Skeletal muscle satellite cell (primary cell): ENCODE data around the gene GLG1.

Source experiments
- H3K27me3 ChIP-seq: 2 replicates; pipeline ENCODE4 v1.7.0; 2013; ENCODE audit warnings: low read length; ENCODE audit not compliant: control insufficient read depth, insufficient read depth
- H3K36me3 ChIP-seq: 2 replicates; pipeline ENCODE4 v1.7.0; 2013; ENCODE audit warnings: mild to moderate bottlenecking, control low read depth, low read length; ENCODE audit not compliant: insufficient read depth
- H3K4me1 ChIP-seq: 2 replicates; pipeline ENCODE4 v1.7.0; 2013; ENCODE audit warnings: low read length; ENCODE audit not compliant: control insufficient read depth, insufficient read depth
- H3K4me2 ChIP-seq: 2 replicates; pipeline ENCODE4 v1.7.0; 2013; ENCODE audit warnings: mild to moderate bottlenecking, low read length
- H3K4me3 ChIP-seq: 2 replicates; pipeline ENCODE4 v1.7.0; 2013; ENCODE audit warnings: low read length
- H3K9ac ChIP-seq: 2 replicates; pipeline ENCODE4 v1.7.0; 2013; ENCODE audit warnings: mild to moderate bottlenecking, low read depth, low read length, moderate library complexity
- H3K9me3 ChIP-seq: replicated peaks from 2 replicates; pipeline ENCODE4 v1.7.0; 2013; ENCODE audit warnings: mild to moderate bottlenecking, control low read depth, low read length

GLG1 gene

DNA sequence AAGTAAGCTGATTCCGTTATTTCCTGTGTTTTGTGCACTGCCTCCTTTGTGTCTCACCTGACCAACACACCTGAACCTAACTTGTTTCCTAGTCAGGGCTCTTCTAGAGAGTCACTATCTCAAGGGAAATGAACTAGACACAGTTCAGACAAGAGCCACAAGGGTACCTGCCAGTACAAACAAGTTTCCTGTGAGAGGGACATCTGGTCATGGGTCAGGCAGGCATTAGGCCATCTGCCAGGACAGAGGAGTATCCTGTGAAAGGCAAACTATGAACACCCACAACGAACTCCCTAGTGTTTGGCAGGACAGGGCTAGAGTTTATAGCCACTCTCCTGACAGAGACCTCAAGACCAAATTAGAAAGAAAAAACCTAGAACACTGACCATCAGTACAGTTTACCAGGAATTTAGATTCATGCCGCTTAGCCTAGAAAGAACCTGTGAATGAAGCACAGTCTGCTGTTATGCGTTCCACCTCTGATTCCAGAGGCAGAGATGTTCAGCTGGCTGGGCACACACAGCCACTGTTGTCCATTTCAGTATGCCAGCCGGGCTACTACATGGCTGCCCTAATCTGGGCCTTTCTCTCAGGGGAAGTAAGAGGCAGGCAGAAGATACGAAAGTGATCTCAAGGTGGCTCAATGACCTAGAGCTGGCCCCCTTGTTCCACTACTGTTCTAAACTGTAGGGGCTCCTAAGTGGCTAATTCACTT, 20.7 kb upstream of the GLG1 start:
- peaks cover 20% of the 10 kb centered on the region for H3K4me1 ChIP-seq
- no peak overlapping the region for H3K9ac ChIP-seq
- no peak overlapping the region for H3K4me2 ChIP-seq
- H3K27me3 ChIP-seq: no peaks in the 10 kb centered on the region
- no peak overlapping the region for H3K4me3 ChIP-seq
- H3K9me3 ChIP-seq: no peaks in the 10 kb centered on the region
- peaks cover 84% of the 10 kb centered on the region for H3K36me3 ChIP-seq

DNA sequence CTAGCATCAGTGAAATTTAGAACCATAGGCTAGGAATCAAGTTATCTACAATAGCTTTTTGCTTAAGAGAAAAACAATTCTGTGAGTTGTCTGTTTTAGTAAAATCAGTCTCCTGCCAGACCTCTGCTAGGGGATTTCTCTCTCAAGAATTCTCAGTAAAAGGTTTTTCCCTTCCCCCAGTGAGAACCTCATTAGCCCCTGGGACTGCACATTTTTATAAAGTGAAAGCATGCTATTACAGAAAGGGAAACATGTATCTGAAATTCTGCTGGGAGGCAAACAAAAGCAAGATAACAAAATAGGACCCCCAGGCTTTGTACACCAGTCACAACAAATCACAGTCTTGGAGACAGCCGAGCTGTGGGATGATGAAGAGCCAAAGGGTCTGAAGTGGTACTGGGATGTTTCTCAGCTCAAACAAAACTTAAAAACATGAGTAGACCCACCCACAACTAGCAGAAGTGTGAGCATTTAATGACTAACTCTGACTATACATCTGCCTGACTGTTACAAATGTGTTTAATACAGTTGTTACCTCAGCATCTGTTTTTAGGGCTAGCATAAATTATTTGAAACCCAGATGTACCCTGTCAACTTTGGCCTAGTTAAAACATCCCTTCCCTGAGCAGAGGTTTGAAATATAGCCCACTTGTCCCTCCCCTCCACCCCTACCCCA, 20.0 kb upstream of the GLG1 start:
- no peak overlapping the region for H3K9ac ChIP-seq
- H3K4me1 ChIP-seq: peaks cover 20% of the 10 kb centered on the region
- no peaks in the 10 kb centered on the region for H3K9me3 ChIP-seq
- H3K4me3 ChIP-seq: no peak overlapping the region
- no peaks in the 10 kb centered on the region for H3K27me3 ChIP-seq
- H3K4me2 ChIP-seq: no peak overlapping the region
- peaks cover 82% of the 10 kb centered on the region for H3K36me3 ChIP-seq

DNA sequence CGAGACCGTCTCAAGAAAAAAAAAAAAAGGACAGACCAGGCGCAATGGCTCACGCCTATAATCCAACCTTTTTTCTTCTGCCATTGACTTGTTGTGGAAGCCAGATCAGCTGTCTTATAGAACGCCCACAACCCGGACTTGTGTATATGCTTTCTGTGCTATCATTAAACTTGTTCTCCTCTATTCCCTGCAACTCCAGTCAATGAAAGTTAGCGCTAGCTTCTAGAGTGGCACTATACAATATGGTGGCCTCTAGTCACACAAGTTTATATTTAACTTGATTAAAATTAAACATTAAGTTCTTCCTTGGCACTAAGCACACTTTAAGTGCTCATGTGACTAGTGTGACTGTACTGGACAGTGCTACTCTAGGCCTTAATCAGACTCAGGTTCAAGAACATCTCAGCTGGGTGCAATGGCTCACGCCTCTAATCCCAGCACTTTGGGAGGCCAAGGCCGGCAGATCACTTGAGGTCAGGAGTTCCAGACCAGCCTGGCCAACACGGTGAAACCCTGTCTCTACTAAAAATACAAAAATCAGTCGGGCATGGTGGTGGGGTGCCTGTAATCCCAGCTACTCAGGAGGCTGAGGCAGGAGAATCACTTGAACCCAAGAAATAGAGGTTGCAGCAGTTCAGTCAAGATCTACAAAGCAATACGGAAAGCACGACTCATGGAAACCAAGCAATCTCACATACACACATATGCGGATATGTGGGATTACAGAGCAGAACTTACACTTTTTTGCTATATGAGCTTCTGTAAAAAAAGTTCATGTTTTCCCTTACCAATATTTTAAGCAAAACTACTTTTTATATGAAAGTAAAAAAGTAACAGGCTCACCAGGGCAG, 18.8 kb upstream of the GLG1 start:
- Histone ChIP-seq H3K4me2 (no peak overlapping the region), H3K4me3 (no peak overlapping the region), H3K36me3 (peaks cover 77% of the 10 kb centered on the region), H3K9ac (no peak overlapping the region), H3K4me1 (peaks cover 20% of the 10 kb centered on the region), H3K9me3 (no peaks in the 10 kb centered on the region), H3K27me3 (no peaks in the 10 kb centered on the region)

DNA sequence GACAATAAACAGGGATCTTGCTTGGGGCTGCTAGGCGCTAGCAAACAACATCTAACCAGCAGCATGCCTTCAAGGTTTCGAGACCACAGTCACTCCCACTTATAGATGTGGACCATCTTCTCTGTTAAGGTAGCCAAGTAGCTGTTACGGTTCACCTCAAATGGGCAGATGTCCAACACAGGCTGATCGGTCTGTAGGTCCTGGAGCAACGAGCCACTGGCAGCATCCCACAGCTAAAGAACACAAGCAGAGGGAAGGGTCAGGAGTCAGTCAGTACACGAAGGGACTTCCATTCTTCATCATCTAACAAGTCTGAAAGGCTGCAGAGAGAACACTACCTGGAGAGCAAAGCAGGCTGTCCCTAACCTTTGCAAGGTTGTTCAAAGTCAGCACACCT, 16.9 kb upstream of the GLG1 start:
- H3K36me3 ChIP-seq: peaks cover 59% of the 10 kb centered on the region
- no peak overlapping the region for H3K4me2 ChIP-seq

DNA sequence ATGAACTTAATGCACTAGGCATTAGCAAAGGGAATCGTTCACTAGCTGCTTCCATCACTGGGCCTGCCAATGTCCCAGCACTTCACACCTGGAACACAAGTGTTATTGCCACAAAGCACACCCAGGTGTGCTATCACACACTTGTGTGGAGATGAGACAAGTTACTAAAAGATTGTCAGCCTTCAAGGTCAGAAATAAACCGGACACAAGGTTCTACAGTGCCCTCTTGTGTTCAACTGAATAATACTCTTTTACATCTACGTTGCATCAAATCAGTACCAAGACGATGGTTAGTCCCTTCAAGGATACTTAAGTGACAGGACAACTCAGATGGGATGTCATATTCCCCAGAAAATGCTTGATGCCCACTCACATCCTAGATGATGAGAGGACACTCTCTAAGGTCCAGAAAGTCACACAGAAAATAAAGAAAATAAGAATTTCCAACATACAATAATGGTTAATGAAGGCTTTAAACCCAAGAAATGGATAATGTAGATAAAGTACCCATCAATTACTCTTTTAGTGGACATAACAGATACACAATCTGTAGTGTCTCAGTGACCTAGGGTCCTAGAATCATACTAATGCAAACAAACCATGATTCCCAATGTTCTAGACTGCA, 16.4 kb upstream of the GLG1 start:
- Histone ChIP-seq H3K4me1 (peaks cover 15% of the 10 kb centered on the region), H3K9ac (no peak overlapping the region), H3K27me3 (no peaks in the 10 kb centered on the region), H3K4me2 (no peak overlapping the region), H3K9me3 (no peaks in the 10 kb centered on the region), H3K36me3 (peaks cover 54% of the 10 kb centered on the region), H3K4me3 (no peak overlapping the region)

More for the DNA sequence above, 16.9 kb upstream of the GLG1 start:
- Histone ChIP-seq H3K4me1 (peaks cover 20% of the 10 kb centered on the region), H3K4me3 (no peak overlapping the region), H3K9me3 (no peaks in the 10 kb centered on the region), H3K9ac (no peak overlapping the region), H3K27me3 (no peaks in the 10 kb centered on the region)

DNA sequence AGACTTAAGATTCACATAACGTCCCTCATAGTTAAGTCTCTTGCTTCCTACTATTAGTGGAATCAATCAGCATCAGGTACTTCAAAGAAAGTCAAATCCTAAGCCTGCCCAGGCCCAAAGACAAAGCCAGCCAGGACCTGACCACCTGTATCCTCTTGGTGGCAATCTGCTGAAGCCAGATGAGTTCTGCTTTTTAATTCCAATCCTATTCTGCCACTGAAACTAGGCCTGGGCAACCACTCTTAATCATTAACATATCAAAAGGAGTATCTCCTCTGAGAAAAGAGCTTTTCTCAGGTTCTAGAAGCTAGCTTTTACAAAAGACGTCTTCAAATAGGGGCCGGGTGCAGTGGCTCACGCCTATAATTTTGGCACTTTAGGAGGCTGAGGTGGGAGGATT, 15.1 kb upstream of the GLG1 start:
- H3K9me3 ChIP-seq: no peaks in the 10 kb centered on the region
- H3K4me2 ChIP-seq: no peak overlapping the region
- peaks cover 43% of the 10 kb centered on the region for H3K36me3 ChIP-seq
- no peak overlapping the region for H3K9ac ChIP-seq
- no peaks in the 10 kb centered on the region for H3K27me3 ChIP-seq
- H3K4me1 ChIP-seq: peaks cover 2% of the 10 kb centered on the region
- H3K4me3 ChIP-seq: no peak overlapping the region

DNA sequence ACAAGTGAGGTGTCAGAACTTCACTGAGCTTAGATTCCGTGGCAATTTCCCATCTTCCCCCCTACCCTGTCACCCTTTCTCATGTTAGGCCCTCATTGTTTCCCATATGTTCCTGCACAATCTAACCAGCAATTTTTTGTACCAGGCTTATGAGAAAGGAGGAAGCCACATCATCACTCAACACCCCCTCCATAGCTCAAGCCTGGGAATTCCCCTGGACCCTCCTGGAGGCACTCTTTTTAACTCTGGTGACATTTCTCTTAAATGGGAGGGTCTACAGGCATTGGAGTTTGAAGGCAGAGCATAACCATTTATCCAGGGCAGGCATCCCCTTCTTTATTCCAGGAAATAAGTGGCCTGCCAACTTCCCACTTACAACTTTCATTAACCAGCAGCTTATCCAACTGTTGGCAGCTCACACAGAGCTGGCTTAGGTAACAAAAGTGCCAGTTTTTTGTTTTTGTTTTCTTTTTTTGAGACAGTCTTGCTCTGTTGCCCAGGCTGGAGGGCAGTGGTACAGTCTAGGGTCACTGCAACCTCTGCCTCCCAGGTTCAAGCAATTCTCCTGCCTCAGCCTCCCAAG, 10.4 kb upstream of the GLG1 start:
- H3K9me3 ChIP-seq: no peaks in the 10 kb centered on the region
- H3K4me1 ChIP-seq: no peaks in the 10 kb centered on the region
- no peak overlapping the region for H3K9ac ChIP-seq
- H3K27me3 ChIP-seq: no peaks in the 10 kb centered on the region
- peaks cover 9% of the 10 kb centered on the region for H3K36me3 ChIP-seq
- H3K4me3 ChIP-seq: no peak overlapping the region
- no peak overlapping the region for H3K4me2 ChIP-seq

DNA sequence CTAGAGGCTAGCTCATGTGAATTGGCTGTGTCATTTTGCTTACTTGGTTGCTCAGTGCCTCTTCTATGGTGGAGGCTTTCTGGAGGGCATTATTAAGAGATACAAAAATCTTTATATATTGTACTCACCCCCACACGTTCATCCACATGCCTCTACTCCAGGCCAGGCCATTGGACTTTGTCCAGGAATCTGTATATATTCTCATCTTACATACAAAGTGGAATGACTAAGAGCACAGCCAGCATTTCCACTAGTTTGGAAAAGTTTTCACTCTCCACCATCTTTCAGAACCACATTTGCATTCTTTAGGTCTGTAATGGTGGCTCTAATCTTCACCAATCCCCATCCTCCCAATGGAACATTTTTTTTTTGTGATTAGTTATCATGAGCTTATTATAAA, 4.8 kb upstream of the GLG1 start:
- Histone ChIP-seq H3K36me3 (no peaks in the 10 kb centered on the region), H3K9me3 (no peaks in the 10 kb centered on the region), H3K9ac (no peak overlapping the region), H3K4me1 (peaks cover 15% of the 10 kb centered on the region), H3K4me2 (no peak overlapping the region), H3K4me3 (no peak overlapping the region), H3K27me3 (no peaks in the 10 kb centered on the region)

DNA sequence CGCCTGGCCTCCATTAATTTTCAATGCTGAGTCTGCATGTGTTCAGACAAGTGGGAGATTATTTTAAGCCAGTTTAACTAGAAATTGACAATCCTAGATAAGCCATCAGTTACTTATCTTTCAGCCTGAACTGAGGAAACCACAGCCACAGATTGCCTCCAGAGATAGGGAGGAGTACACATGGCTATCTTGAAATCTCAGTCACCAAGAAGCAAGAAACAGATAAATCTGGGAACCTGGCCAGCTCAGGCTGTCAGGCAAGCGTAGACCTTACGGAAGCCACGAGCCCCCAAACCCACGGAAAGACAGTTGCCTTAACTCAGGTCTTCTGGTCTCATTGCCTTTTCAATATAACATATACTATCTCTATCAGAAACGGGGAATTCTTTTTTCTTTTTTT, 2.0 kb upstream of the GLG1 start:
- H3K9me3 ChIP-seq: no peaks in the 10 kb centered on the region
- no peaks in the 10 kb centered on the region for H3K27me3 ChIP-seq
- no peak overlapping the region for H3K9ac ChIP-seq
- H3K4me2 ChIP-seq: no peak overlapping the region
- no peak overlapping the region for H3K4me3 ChIP-seq
- H3K36me3 ChIP-seq: no peaks in the 10 kb centered on the region
- peaks cover 25% of the 10 kb centered on the region for H3K4me1 ChIP-seq

DNA sequence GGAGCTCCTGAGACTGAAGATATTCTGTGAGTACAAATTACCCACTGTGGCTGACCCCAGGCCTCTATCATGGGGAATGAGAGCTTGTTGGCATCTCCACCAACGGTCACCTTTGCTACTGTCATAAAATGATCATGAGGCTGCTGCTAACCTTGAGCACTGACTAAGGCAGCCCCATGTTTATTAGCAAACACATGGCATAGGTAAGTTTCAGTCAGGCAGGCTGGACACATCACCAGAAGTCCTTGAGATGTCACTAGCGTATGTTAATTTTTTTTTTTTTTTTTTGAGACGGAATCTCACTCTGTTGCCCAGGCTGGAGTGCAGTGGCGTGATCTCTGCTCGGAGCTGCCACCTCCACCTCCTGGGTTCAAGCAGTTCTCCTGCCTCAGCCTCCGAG, 1.5 kb upstream of the GLG1 start:
- no peaks in the 10 kb centered on the region for H3K36me3 ChIP-seq
- H3K9me3 ChIP-seq: no peaks in the 10 kb centered on the region
- peaks cover 30% of the 10 kb centered on the region for H3K4me1 ChIP-seq

DNA sequence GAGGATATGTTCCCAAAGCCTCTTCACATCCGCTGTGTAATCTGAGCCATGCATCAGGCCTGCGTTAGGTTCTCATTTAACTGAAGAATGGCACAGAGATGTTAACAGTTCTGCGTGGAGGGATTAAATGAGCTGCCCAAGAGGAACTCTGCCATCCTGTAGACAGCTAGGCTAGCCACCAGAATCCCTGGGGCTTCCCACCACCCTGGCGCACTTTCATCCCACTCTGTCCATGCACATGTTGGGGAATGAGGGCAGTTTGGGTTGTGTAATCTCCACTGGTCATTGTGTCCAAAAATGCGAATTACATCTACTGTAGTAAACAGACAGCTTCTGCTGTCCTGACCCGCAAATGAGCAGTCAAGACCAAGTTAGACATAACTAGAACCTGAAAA, 1.0 kb upstream of the GLG1 start:
- no peaks in the 10 kb centered on the region for H3K36me3 ChIP-seq
- H3K9ac ChIP-seq: peak overlapping the region; percentile 91
- peak overlapping the region; percentile 90 for H3K4me2 ChIP-seq
- peak overlapping the region; percentile 94 for H3K4me3 ChIP-seq
- H3K4me1 ChIP-seq: peaks cover 32% of the 10 kb centered on the region
- H3K27me3 ChIP-seq: no peaks in the 10 kb centered on the region
- no peaks in the 10 kb centered on the region for H3K9me3 ChIP-seq

More for the DNA sequence above, 1.5 kb upstream of the GLG1 start:
- Histone ChIP-seq H3K27me3 (no peaks in the 10 kb centered on the region), H3K4me3 (no peak overlapping the region), H3K9ac (no peak overlapping the region), H3K4me2 (peak overlapping the region; percentile 90)
